Heart left ventricle (tissue), 13 donors: ENCODE results near the gene TGFBR3L.

ENCODE experiments used
- CTCF ChIP-seq, 12 donors: fragments of 200-600 bp; sonication (generic) in 4 of 12; IDR thresholded peaks; one replicate each; pipeline versions ENCODE4 v1.5.0 to v1.8.0; 2018 to 2022; ENCODE audit warnings: antibody characterized with exemption in 12 of 12, mild to moderate bottlenecking in 5 of 12
- POLR2A ChIP-seq, 2 donors: fragments of 450-650 bp; IDR thresholded peaks; one replicate each; pipeline ENCODE4 v1.6.1; 2017; ENCODE audit warnings: antibody characterized with exemption in 2 of 2, mild to moderate bottlenecking in 2 of 2, moderate library complexity in 2 of 2
- donor health status: ischemic (EF 13 %, LVEDD 7.1; RV severe dilation, severe dysfunction).
- donor health status: DM: no; HTN: yes; CAD: no.
- donor health status: DM: no; HTN: no; CAD: no.
- donor health status: ischemic (EF 25% LVEDD 6.9; RV normal size, moderate dysfunction).
- donor health status: ischemic (EF 25% LVEDD 5.7; RV mildly dilated, moderate dysfunction).
- donor health status: ischemic (EF 35%, LVEDD 5.7; RV mildly dilated, moderate dysfunction).
- donor health status: nonischemic (EF 11% LVEDD 7.7; RV severe dilation, severe dysfunction).
- donor health status: DM: yes; HTN: yes; CAD: no.
- donor health status: PGD.
- donor health status: ischemic (EF 29% LVEDD 5.4; RV normal size, mild dysfunction).
- donor health status: nonischemic (EF 23%, LVEDD 6.1; RV moderate dilation, normal function).

GRCh38 chr19:7910321-7911161 is 4.1 kb upstream of the TGFBR3L start:
- no peak for TF ChIP-seq CTCF (IDR thresholded peaks at IDR 0.05)
- TF ChIP-seq POLR2A (IDR thresholded peaks at IDR 0.05) = no peak
